HG02678 (cell line): Measurements from ENCODE around the gene EEF2K.
"Not testable (repeated sequence)": the region's sequence is repeated elsewhere in the genome, so short reads cannot be mapped to it uniquely, and the experiment has no call there.

Source experiments
- ATAC-seq: cut with Tn5 transposase; IDR thresholded peaks from one replicate; pipeline ENCODE4 v1.9.1; 2021; ENCODE audit warnings: mild to moderate bottlenecking, moderate library complexity; ENCODE audit not compliant: unreplicated experiment

The EEF2K gene

GRCh38 chr16:22189473-22190080, 16.5 kb upstream of the EEF2K start:
- ATAC-seq = no peak

- ATAC-seq = peak; percentile 60
Measured at GRCh38 chr16:22190081-22190775, 15.8 kb upstream of the EEF2K start.

GRCh38 chr16:22190776-22191531, 15.1 kb upstream of the EEF2K start:
- peak; percentile 55 for ATAC-seq

GRCh38 chr16:22191532-22192260, 14.4 kb upstream of the EEF2K start:
- no peak for ATAC-seq

GRCh38 chr16:22192261-22193062, 13.6 kb upstream of the EEF2K start:
- peak; percentile 16 for ATAC-seq

- no peak for ATAC-seq
Measured at GRCh38 chr16:22193063-22193411, 13.0 kb upstream of the EEF2K start.

- no peak for ATAC-seq
Measured at GRCh38 chr16:22194707-22195444, 11.2 kb upstream of the EEF2K start.

- ATAC-seq = no peak
Measured at GRCh38 chr16:22195445-22195694, 10.7 kb upstream of the EEF2K start.

- ATAC-seq = no peak
Measured at GRCh38 chr16:22195695-22196558, 10.2 kb upstream of the EEF2K start.

GRCh38 chr16:22196559-22197168, 9.4 kb upstream of the EEF2K start:
- not testable (repeated sequence) for ATAC-seq

- ATAC-seq = no peak
Measured at GRCh38 chr16:22198547-22199293, 7.4 kb upstream of the EEF2K start.

- ATAC-seq = no peak
Measured at GRCh38 chr16:22202261-22202637, 3.8 kb upstream of the EEF2K start.

- ATAC-seq = no peak
Measured at GRCh38 chr16:22203091-22203490, 3.0 kb upstream of the EEF2K start.

GRCh38 chr16:22204091-22204655, 1.9 kb upstream of the EEF2K start:
- no peak for ATAC-seq

GRCh38 chr16:22205577-22206012, 483 bp upstream of the EEF2K start:
- ATAC-seq = no peak

GRCh38 chr16:22206842-22207714, 1.0 kb downstream of the EEF2K start:
- peak; percentile 43 for ATAC-seq
